Ishikawa (cell line): ENCODE data around the gene FBXL17.

Experiments used
- CEBPB ChIP-seq: IDR thresholded peaks from 2 replicates; pipeline ENCODE4 v1.6.1; 2012
- EP300 ChIP-seq: IDR thresholded peaks from 2 replicates; pipeline ENCODE4 v1.6.1; 2012; ENCODE audit warnings: borderline replicate concordance
- MAX ChIP-seq: IDR thresholded peaks from 2 replicates; pipeline ENCODE4 v1.6.1; 2012
- REST ChIP-seq: IDR thresholded peaks from 2 replicates; pipeline ENCODE4 v1.6.1; 2012; ENCODE audit warnings: low read depth, mild to moderate bottlenecking
- TAF1 ChIP-seq: IDR thresholded peaks from 2 replicates; pipeline ENCODE4 v1.6.1; 2012; ENCODE audit warnings: low read depth, mild to moderate bottlenecking
- TCF12 ChIP-seq: IDR thresholded peaks from 2 replicates; pipeline ENCODE4 v1.6.1; 2012; ENCODE audit warnings: low read depth
- YY1 ChIP-seq: IDR thresholded peaks from 2 replicates; pipeline ENCODE4 v1.6.1; 2012; ENCODE audit warnings: low read depth
- ZBTB7A ChIP-seq: IDR thresholded peaks from 2 replicates; pipeline ENCODE4 v1.6.1; 2012; ENCODE audit warnings: low read depth

GRCh38 chr5:108104448-108104847 is 277.4 kb downstream of the FBXL17 start:
- TF ChIP-seq REST (no peak), CEBPB (no peak), TCF12 (no peak), YY1 (no peak), MAX (no peak), EP300 (no peak), ZBTB7A (no peak), TAF1 (no peak)
